Jurkat, Clone E6-1 (cell line): Measurements from ENCODE around the gene STAT4.

ENCODE experiments used
- DNase-seq: peaks from one replicate; pipeline ENCODE4 v3.0.0-alpha.2; 2011; ENCODE audit warnings: low read depth, low spot score
- H3K4me3 ChIP-seq: 2 replicates; pipeline ENCODE4 v1.5.1; 2011; ENCODE audit warnings: mild to moderate bottlenecking, low read length, control low read depth, moderate library complexity

The STAT4 gene

DNA sequence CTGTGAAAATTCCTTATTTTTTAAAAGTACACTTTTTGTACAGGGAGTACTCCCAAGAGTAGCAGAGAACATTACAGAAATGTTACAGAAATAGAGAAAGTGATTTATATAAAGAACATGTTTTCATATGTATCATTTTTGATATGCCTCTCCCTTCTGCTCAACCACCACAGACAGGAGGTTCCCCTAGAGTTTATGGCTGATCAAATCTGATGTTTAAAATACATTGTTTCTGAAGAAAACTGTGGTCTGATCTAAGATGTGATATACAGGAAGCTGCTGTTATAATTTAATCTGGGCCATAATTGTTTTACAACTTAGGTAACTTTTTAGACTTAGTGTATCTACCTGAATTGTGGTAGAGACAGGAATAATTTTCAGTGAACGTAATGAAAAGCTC, 37.0 kb downstream of the STAT4 start:
- no peak for DNase-seq
- H3K4me3 ChIP-seq: no peak overlapping the region

DNA sequence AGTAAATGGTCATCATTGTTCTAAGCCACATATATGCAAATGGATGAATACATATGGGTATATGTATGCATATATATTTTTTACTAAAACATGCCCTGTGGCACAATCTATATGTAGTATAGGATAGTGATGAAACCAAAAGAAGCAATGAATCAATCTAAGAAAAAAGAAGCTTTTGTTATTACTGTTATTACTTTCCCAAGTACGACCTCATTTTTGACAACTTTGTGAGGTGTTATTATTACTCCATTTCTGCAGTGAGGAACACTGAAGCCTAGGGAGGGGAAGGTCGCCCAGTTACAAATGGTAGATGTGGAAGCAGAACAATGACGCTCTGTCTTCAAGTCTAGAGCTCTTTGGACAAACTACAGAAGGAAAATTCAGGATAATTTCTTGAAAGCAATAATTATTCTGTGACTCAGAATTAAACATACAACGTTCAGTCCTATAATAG, 38.3 kb downstream of the STAT4 start:
- DNase-seq: no peak
- no peak overlapping the region for H3K4me3 ChIP-seq

GRCh38 chr2:191109888-191110287, 40.9 kb downstream of the STAT4 start:
- no peak overlapping the region for H3K4me3 ChIP-seq
- DNase-seq: no peak

GRCh38 chr2:191108331-191108730, 42.5 kb downstream of the STAT4 start:
- no peak overlapping the region for H3K4me3 ChIP-seq
- no peak for DNase-seq

DNA sequence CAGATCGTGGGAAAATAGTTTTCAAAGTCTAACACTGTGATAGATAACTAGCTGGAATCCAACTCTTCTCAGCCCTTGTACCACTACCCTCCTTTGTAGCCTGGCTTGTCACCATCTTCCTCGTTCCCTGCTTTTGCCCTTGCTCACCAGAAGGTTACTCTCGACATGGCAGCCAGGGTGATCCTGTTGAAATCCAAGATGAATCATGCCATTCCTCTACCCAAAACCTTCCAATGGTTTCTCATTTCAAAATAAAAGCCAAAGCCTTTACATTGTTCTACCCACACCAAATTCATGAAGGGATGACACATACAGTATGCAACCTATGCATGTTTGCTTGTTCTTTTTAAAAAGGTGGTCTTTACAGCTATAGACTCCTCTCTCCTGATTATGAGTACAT, 45.7 kb downstream of the STAT4 start:
- no peak for DNase-seq
- H3K4me3 ChIP-seq: no peak overlapping the region

DNA sequence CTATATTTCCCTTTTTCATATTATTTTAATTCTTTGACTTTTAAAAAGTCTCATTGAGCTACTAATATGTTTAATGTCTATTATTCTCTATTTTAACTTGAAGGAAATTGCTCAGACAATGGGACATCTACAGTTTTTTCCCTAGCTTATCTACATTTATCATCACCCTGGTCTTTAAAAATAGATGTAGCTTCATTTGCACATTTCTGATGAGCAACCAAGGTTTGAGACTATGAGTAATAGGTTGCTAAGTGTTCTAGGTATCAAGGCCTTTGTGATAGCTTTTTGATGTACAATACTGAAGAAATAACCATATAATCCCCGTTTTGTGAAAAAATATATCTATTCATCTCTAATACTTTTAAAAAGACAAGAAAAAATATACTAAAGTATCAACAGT, 47.0 kb downstream of the STAT4 start:
- DNase-seq: no peak
- no peak overlapping the region for H3K4me3 ChIP-seq

- no peak for DNase-seq
- no peak overlapping the region for H3K4me3 ChIP-seq
These were observed 50.6 kb downstream of the STAT4 start for GRCh38 chr2:191100216-191100615.

DNA sequence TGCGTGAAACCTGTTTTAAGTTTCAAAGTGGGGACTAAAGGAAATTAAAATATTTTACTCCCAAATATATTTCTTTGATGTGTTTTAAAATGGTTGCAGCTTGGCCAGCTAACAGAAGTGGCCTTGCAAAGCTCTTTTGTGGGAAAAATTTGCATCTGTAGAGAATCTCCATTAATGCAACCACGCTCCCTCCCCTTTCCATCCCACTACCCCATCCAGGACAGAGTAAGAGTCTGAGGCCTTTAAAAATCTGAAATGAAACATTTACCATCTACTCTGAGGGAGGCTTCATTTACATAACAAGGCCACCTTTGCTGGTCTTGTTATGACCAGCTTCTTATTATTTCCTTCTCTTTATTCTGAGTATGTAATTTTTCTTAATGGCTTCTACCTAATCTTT, 63.5 kb downstream of the STAT4 start:
- no peak for DNase-seq
- H3K4me3 ChIP-seq: no peak overlapping the region

- no peak for DNase-seq
- no peak overlapping the region for H3K4me3 ChIP-seq
These were observed 64.1 kb downstream of the STAT4 start for GRCh38 chr2:191086706-191087105.

- DNase-seq: no peak
These were observed 67.3 kb downstream of the STAT4 start for GRCh38 chr2:191083540-191083939.

GRCh38 chr2:191082321-191082720, 68.5 kb downstream of the STAT4 start:
- no peak overlapping the region for H3K4me3 ChIP-seq
- no peak for DNase-seq

More at GRCh38 chr2:191083540-191083939, 67.3 kb downstream of the STAT4 start:
- no peak overlapping the region for H3K4me3 ChIP-seq

DNA sequence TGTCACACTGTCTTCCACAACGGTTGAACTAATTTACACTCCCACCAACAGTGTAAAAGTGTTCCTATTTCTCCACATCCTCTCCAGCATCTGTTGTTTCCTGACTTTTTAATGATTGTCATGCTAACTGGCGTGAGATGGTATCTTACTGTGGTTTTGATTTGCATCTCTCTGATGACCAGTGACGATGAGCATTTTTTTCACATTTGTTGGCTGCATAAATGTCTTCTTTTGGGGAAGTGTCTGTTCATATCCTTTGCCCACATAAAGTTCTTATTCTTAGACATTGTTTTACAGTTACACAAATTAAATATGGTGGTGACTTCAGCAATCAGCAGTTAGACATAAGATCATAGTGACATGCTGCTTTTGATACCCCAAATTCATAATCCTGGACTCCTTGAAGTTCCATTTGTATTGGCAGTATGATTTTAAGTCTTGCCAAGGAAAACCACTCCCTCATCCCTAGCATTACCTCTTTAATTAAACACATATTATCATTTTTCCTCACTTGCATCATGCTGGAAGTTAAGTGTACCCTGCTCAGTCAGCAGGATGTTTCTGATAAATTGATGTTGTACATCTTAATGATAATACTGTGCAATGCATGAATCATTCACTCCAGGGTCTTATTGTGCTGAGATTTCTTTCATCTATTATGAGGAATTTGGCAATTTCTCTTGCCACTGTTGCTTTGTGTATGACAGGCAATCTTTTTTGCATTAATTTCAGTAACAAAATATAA, 69.2 kb downstream of the STAT4 start:
- no peak overlapping the region for H3K4me3 ChIP-seq
- no peak for DNase-seq

DNA sequence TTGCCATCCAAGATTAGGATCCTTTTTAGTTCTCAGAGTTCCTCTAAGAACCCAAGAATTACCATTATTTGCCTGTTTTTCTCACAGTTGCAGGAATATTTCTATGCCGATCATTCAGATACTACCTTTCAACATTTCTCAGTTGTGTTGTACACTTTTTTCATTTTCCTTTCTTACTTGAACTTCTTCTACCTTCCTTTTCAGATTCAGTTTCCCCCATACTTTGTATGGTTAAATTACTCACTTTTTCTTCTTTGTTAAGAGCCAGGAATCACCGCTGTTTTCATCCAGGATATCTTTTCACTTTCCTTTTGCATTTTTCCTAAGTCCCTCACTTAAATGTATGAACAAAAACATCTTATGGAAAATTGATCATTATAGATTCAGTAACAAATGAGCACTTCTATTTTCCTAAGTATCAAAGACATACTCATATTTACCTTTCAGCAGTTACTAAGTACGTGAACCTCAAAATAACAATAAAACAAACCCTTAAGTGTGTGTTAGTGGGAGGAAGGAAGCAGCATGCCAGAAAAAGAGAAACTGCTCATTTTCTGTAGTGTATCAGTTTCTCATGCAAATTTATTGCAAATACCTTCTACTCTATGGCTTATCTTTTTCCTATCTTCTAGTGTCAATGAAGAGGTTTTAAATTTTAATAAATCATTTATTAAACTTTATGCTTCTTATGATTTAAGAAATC, 72.5 kb downstream of the STAT4 start:
- no peak overlapping the region for H3K4me3 ChIP-seq
- DNase-seq: no peak

GRCh38 chr2:191070276-191070675, 80.5 kb downstream of the STAT4 start:
- no peak overlapping the region for H3K4me3 ChIP-seq
- no peak for DNase-seq

GRCh38 chr2:191069606-191070005, 81.2 kb downstream of the STAT4 start:
- DNase-seq: no peak
- no peak overlapping the region for H3K4me3 ChIP-seq

GRCh38 chr2:191066919-191067233, 83.9 kb downstream of the STAT4 start:
- no peak overlapping the region for H3K4me3 ChIP-seq
- DNase-seq: no peak

DNA sequence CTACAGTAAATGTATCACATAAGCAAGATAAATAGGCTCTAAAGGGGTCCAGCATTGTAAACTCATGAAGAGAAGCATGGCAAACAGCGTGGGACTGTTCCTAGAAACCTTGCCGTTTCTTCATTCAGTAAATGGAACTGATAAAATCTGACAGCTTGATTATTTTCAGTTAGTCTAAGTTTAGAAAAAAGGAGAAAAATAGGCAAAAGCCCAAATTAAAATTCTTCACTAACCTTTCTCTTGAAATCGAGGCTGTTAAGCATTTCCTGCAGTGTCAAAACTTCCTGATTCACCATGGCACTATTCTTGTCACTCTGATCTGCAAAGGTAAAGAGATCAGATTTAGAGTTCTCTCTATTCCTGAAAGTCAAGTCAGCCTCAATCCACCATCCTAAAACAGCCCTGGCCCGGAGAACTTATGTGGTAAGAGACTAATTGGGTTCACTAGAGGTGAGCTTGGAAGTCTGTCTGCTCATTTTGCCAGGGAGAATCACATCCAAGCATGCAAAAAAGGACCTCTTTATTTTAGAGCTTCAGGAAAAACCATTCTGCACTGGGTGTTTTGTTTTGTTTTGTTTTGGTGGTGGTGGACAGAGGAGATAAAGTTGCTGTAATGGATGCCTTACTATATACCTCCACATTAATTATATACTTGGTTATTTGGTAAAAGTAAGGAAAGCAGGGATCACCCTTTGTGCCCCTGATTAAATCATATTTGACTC, 84.4 kb downstream of the STAT4 start:
- DNase-seq: no peak
- H3K4me3 ChIP-seq: peak overlapping the region; percentile 29

DNA sequence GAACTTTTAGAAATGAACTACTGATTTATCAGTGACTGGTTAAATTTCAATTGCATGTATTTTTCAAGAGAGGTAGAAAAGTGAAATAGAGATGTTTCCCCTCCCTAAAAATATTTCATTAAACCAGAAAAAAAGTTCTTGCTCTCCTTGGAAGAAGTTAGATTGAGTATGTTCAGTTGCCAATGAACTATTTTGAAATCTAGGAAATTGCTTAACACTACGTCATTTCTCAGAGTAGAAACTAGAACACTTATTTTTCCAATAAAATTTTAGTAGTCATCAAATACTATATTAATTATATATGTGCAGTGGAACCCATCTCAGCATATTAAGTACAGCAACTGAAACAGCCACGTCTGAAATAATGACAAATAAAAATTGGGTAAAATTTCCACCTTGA, 85.0 kb downstream of the STAT4 start:
- DNase-seq: no peak
- H3K4me3 ChIP-seq: peak overlapping the region; percentile 29

- peak overlapping the region; percentile 32 for H3K4me3 ChIP-seq
- DNase-seq: peak; percentile 34
These were observed 86.2 kb downstream of the STAT4 start for GRCh38 chr2:191064590-191064989.

DNA sequence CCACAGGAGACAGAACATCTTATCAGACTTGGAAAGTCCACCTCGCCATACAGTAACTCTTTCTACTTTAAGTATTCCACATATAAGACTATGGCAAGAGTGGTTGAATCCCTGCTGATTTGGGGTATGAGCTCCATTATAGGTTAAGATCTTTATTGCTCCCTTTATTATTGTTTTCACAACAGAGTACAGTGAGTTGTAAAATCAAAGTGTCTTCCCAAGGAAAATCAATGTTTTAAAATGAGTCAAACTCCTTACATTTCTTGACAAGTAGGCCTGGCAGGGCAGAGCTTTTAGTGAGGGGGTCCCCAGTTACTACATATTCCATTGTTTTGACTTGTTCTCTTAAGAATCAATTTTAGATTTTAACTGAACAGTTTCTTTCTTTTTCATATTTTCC, 87.2 kb downstream of the STAT4 start:
- H3K4me3 ChIP-seq: no peak overlapping the region
- no peak for DNase-seq
